ENCODE data around the gene DUS4L.

DUS4L gene

GRCh38 chr7:107615910-107616680, 52.3 kb downstream of the DUS4L start:
- no peak for DNase-seq

GRCh38 chr7:107622429-107622828, 58.7 kb downstream of the DUS4L start:
- no peak for DNase-seq

- peak; percentile 12 for DNase-seq
Measured at GRCh38 chr7:107622894-107623293, 59.1 kb downstream of the DUS4L start.

- no peak for DNase-seq
Measured at GRCh38 chr7:107627002-107627401, 63.2 kb downstream of the DUS4L start.
